Measurements from ENCODE around the gene MAGEB5. TPM values are rescaled to one million over a fixed set of nuclear protein-coding genes. Genes with fewer than 3 reads are reported as not detected.
"Not testable (repeated sequence)": the region's sequence is repeated elsewhere in the genome, so short reads cannot be mapped to it uniquely, and the experiment has no call there.

Gene MAGEB5
- total RNA-seq = not detected

- no peak for DNase-seq (ENCODE audit: low spot score in 2 of 2)
- Histone ChIP-seq H3K36me3 (no peaks in the 10 kb centered on the region), H3K4me1 (no peaks in the 10 kb centered on the region), H3K27me3 (peaks cover 0 to 14% of the 10 kb centered on the region in 2 donors), H3K9me3 (no peaks in the 10 kb centered on the region), H3K27ac (no peak within 1 kb of the TSS), H3K4me3 (no peak within 1 kb of the TSS)
- intact Hi-C loops (cut with DNase I; ENCODE audit: low total_unique reads) = loop anchor here (2.0 kb wide), 1 partner anchor 67 kb away; no protein-coding TSS in a partner anchor
- no peak for TF ChIP-seq CTCF (IDR thresholded peaks at IDR 0.05)
- no peak for TF ChIP-seq POLR2AphosphoS5 (IDR thresholded peaks at IDR 0.05)
- TF ChIP-seq POLR2A (IDR thresholded peaks at IDR 0.05) = no peak
These were observed at the start of gene MAGEB5 for GRCh38 chrX:26215869-26216268. Gene MAGEB5 (plus strand): TSS chrX:26216169. CDS start chrX:26217302, 1,133 bp downstream.

GRCh38 chrX:26192204-26192603, 23.8 kb upstream of the MAGEB5 start, which contains the start of gene MAGEB6:
Gene MAGEB6 (plus strand): TSS chrX:26192440. CDS start chrX:26193847, 1,407 bp downstream.
- no peak within 1 kb of the TSS for H3K27ac ChIP-seq
- TF ChIP-seq CTCF (IDR thresholded peaks at IDR 0.05) (no peak), POLR2AphosphoS5 (IDR thresholded peaks at IDR 0.05) (no peak), POLR2A (IDR thresholded peaks at IDR 0.05) (no peak)
- no peaks in the 10 kb centered on the region for H3K9me3 ChIP-seq
- no peak for DNase-seq (ENCODE audit: low spot score in 2 of 2)
- H3K27me3 ChIP-seq = no peaks in the 10 kb centered on the region
- intact Hi-C loops (cut with DNase I; ENCODE audit: low total_unique reads) = no loop called here
- H3K4me1 ChIP-seq = no peaks in the 10 kb centered on the region
- H3K4me3 ChIP-seq = no peak within 1 kb of the TSS
- H3K36me3 ChIP-seq = no peaks in the 10 kb centered on the region

GRCh38 chrX:26203561-26203960, 12.4 kb upstream of the MAGEB5 start:
- Histone ChIP-seq H3K36me3 (no peaks in the 10 kb centered on the region), H3K4me3 (no peak overlapping the region), H3K9me3 (no peaks in the 10 kb centered on the region), H3K27ac (no peak overlapping the region), H3K4me1 (no peaks in the 10 kb centered on the region), H3K27me3 (peaks cover 0 to 10% of the 10 kb centered on the region in 2 donors)
- intact Hi-C loops (cut with DNase I; ENCODE audit: low total_unique reads) = no loop called here
- DNase-seq (ENCODE audit: low spot score in 2 of 2) = no peak
- TF ChIP-seq POLR2AphosphoS5 (IDR thresholded peaks at IDR 0.05) = no peak
- TF ChIP-seq POLR2A (IDR thresholded peaks at IDR 0.05) = no peak
- no peak for TF ChIP-seq CTCF (IDR thresholded peaks at IDR 0.05)

- intact Hi-C loops (cut with DNase I; ENCODE audit: low total_unique reads) = not testable (repeated sequence)
These were observed 11.3 kb upstream of the MAGEB5 start for GRCh38 chrX:26204717-26205116.

GRCh38 chrX:26208012-26208411, 8.0 kb upstream of the MAGEB5 start:
- no peaks in the 10 kb centered on the region for H3K36me3 ChIP-seq
- no peak overlapping the region for H3K27ac ChIP-seq
- peaks cover 0 to 3% of the 10 kb centered on the region in 2 donors for H3K27me3 ChIP-seq
- H3K4me1 ChIP-seq = no peaks in the 10 kb centered on the region
- H3K9me3 ChIP-seq = no peaks in the 10 kb centered on the region
- no peak overlapping the region for H3K4me3 ChIP-seq
- no peak for TF ChIP-seq POLR2A (IDR thresholded peaks at IDR 0.05)
- no peak for TF ChIP-seq CTCF (IDR thresholded peaks at IDR 0.05)
- TF ChIP-seq POLR2AphosphoS5 (IDR thresholded peaks at IDR 0.05) = no peak
- intact Hi-C loops (cut with DNase I; ENCODE audit: low total_unique reads) = no loop called here
- DNase-seq (ENCODE audit: low spot score in 2 of 2) = no peak

More at GRCh38 chrX:26204717-26205116, 11.3 kb upstream of the MAGEB5 start:
- H3K4me1 ChIP-seq; H3K27ac ChIP-seq; H3K9me3 ChIP-seq; DNase-seq (ENCODE audit: low spot score in 2 of 2); H3K36me3 ChIP-seq; H3K4me3 ChIP-seq; H3K27me3 ChIP-seq: not testable (repeated sequence)

GRCh38 chrX:26219351-26219750, 3.4 kb downstream of the MAGEB5 start:
- TF ChIP-seq POLR2A (IDR thresholded peaks at IDR 0.05) = no peak
- no peak for TF ChIP-seq POLR2AphosphoS5 (IDR thresholded peaks at IDR 0.05)
- TF ChIP-seq CTCF (IDR thresholded peaks at IDR 0.05) = no peak
- Histone ChIP-seq H3K36me3 (no peaks in the 10 kb centered on the region), H3K27me3 (peaks cover 0 to 17% of the 10 kb centered on the region in 2 donors), H3K4me3 (no peak overlapping the region), H3K4me1 (no peaks in the 10 kb centered on the region), H3K27ac (no peak overlapping the region), H3K9me3 (no peaks in the 10 kb centered on the region)
- DNase-seq (ENCODE audit: low spot score in 2 of 2) = no peak
- intact Hi-C loops (cut with DNase I; ENCODE audit: low total_unique reads) = no loop called here
